Measurements from ENCODE around the gene MAGOHB.
A peak's percentile ranks its signal among the peaks of the same experiment; 100 is the strongest.
"Not testable (repeated sequence)": the region's sequence is repeated elsewhere in the genome, so short reads cannot be mapped to it uniquely, and the experiment has no call there.

Gene MAGOHB

DNA sequence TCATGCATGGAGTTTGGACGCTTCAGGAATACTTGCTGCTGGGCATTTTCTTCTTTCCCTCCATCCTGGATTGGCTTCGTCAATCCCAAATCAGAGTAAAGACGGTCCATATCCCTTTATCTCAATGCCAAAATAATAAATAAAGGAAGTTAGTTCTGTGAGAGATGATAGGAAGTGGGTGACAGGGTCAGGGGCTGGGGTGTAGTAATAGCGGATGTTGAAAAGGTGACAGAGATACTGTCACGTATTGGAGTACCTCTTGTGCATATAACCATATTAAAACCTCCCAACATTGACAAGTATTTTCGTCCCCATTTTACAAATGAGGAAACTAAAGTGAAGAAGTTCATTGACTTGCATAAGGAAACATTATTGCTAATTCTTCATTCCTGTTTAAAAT is 12.4 kb downstream of the MAGOHB start:
- TF ChIP-seq TAF1 (IDR thresholded peaks at IDR 0.05; ENCODE audit: low read depth, low read length): no peak
- TF ChIP-seq POLR2AphosphoS5 (IDR thresholded peaks at IDR 0.05; ENCODE audit: low read depth, low read length): no peak
- no peak for TF ChIP-seq POU2F2 (IDR thresholded peaks at IDR 0.05; ENCODE audit: low read depth, low read length)
- no peak for TF ChIP-seq SPI1 (IDR thresholded peaks at IDR 0.05; ENCODE audit: low read depth, low read length)
- TF ChIP-seq POLR2A (IDR thresholded peaks at IDR 0.05; ENCODE audit: low read depth, low read length): no peak
- no peak for TF ChIP-seq PAX5 (IDR thresholded peaks at IDR 0.05; ENCODE audit: insufficient read depth, low read length, severe bottlenecking)
- no peak for DNase-seq (ENCODE audit: insufficient read length, low spot score)
- FAIRE-seq: no peak

DNA sequence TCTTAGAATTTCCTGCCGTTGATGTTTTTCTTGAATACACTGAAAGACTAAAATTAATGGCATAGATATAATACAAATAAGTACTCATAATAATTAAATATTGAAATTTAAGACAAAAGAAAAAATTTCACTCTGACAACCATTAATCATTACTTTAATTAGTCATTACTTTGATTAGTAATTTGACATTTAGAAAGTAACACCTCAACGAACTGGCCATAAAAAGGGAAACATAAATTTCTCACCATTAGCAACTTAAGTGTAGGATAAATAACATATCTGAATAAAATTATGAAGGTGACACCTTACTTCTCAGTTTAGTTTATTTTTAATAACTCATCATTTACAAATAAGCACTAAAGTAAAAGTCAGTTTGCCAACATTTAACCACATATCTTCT is 17.5 kb downstream of the MAGOHB start:
- TF ChIP-seq PAX5 (IDR thresholded peaks at IDR 0.05; ENCODE audit: insufficient read depth, low read length, severe bottlenecking): no peak
- no peak for TF ChIP-seq TAF1 (IDR thresholded peaks at IDR 0.05; ENCODE audit: low read depth, low read length)
- no peak for TF ChIP-seq POU2F2 (IDR thresholded peaks at IDR 0.05; ENCODE audit: low read depth, low read length)
- TF ChIP-seq POLR2A (IDR thresholded peaks at IDR 0.05; ENCODE audit: low read depth, low read length): no peak
- no peak for TF ChIP-seq SPI1 (IDR thresholded peaks at IDR 0.05; ENCODE audit: low read depth, low read length)
- TF ChIP-seq POLR2AphosphoS5 (IDR thresholded peaks at IDR 0.05; ENCODE audit: low read depth, low read length): no peak
- no peak for FAIRE-seq
- no peak for DNase-seq (ENCODE audit: insufficient read length, low spot score)

DNA sequence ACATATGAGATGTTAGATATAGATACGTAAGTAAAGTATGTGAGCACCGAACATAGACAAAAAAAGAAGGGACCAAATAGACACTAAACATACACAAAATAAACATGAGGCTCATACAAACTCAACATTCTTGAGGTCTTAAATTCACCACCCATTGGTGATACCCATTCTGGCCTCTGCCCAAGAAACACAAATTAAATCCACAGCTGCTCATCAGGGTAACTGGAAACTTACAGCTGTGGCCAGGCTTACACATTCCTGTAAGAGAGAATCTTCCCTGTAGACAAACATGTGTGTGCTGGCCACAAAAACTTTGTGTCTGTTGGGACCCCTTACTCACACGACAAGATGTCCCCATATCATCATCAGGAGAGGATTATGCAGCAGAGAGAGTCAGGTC is 22.4 kb downstream of the MAGOHB start:
- FAIRE-seq (no peak), DNase-seq (ENCODE audit: insufficient read length, low spot score) (no peak)
- TF ChIP-seq POLR2A (IDR thresholded peaks at IDR 0.05; ENCODE audit: low read depth, low read length) (no peak), PAX5 (IDR thresholded peaks at IDR 0.05; ENCODE audit: insufficient read depth, low read length, severe bottlenecking) (no peak), POU2F2 (IDR thresholded peaks at IDR 0.05; ENCODE audit: low read depth, low read length) (no peak), POLR2AphosphoS5 (IDR thresholded peaks at IDR 0.05; ENCODE audit: low read depth, low read length) (no peak), TAF1 (IDR thresholded peaks at IDR 0.05; ENCODE audit: low read depth, low read length) (no peak)

DNA sequence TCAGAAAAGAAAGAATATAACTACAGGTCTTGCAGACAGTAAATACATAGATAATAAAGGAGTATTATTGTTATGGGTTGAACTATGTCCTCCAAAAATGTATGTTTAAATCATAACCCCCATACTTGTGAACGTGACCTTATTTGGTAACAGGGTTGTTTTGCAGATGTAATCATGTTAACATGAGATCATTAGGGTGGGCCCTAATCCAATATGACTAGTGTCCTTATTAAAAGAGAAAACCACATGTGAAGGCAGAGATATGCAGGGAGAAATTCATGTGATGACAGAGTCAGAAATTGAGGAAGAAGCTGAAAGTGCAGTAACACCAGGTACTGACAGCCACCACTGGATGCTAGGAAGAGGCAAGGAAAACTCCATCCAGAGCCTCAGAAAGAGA is 29.0 kb downstream of the MAGOHB start:
- DNase-seq (ENCODE audit: insufficient read length, low spot score) (no peak), FAIRE-seq (peak; percentile 33)
- no peak for TF ChIP-seq POLR2A (IDR thresholded peaks at IDR 0.05; ENCODE audit: low read depth, low read length)
- TF ChIP-seq POLR2AphosphoS5 (IDR thresholded peaks at IDR 0.05; ENCODE audit: low read depth, low read length): no peak
- no peak for TF ChIP-seq POU2F2 (IDR thresholded peaks at IDR 0.05; ENCODE audit: low read depth, low read length)
- TF ChIP-seq SPI1 (IDR thresholded peaks at IDR 0.05; ENCODE audit: low read depth, low read length): no peak
- TF ChIP-seq TAF1 (IDR thresholded peaks at IDR 0.05; ENCODE audit: low read depth, low read length): no peak
- no peak for TF ChIP-seq PAX5 (IDR thresholded peaks at IDR 0.05; ENCODE audit: insufficient read depth, low read length, severe bottlenecking)

DNA sequence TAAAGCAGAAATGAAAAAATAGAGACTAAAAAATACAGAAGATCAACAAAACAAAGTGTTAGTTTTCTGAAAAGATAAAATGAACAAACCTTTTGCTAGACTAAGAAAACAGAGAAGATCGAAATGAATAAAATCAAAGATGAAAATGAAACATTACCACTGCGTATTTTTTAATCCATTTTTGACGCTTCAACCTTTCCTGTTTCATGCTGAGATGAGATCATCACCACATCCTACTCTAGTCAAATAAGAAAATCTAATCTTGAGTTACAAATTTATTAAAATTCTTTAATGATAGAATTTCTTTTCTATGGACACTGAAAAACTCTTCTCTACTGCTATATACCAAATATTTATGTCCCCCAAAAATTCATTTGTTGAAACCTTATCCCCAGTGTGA is 30.7 kb downstream of the MAGOHB start:
- DNase-seq (ENCODE audit: insufficient read length, low spot score): no peak
- no peak for FAIRE-seq
- TF ChIP-seq PAX5 (IDR thresholded peaks at IDR 0.05; ENCODE audit: insufficient read depth, low read length, severe bottlenecking) (no peak), SPI1 (IDR thresholded peaks at IDR 0.05; ENCODE audit: low read depth, low read length) (no peak), POU2F2 (IDR thresholded peaks at IDR 0.05; ENCODE audit: low read depth, low read length) (no peak), POLR2A (IDR thresholded peaks at IDR 0.05; ENCODE audit: low read depth, low read length) (no peak), POLR2AphosphoS5 (IDR thresholded peaks at IDR 0.05; ENCODE audit: low read depth, low read length) (no peak), TAF1 (IDR thresholded peaks at IDR 0.05; ENCODE audit: low read depth, low read length) (no peak)

DNA sequence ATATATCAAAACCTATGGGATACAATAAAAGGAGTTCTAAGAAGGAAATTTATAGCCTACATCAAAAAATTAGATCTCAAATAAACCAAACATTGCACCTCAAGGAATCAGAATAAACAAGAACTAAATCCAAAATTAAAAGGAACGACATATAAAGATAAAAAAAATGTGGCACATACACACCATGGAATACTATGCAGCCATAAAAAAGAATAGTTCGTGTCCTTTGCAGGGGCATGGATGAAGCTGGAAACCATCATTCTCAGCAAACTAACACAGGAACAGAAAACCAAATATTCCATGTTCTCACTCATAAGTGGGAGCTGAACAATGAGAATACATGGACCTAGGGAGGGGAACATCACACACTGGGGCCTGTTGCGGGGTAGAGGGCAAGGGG is 31.3 kb downstream of the MAGOHB start:
- not testable (repeated sequence) for FAIRE-seq; DNase-seq (ENCODE audit: insufficient read length, low spot score)

DNA sequence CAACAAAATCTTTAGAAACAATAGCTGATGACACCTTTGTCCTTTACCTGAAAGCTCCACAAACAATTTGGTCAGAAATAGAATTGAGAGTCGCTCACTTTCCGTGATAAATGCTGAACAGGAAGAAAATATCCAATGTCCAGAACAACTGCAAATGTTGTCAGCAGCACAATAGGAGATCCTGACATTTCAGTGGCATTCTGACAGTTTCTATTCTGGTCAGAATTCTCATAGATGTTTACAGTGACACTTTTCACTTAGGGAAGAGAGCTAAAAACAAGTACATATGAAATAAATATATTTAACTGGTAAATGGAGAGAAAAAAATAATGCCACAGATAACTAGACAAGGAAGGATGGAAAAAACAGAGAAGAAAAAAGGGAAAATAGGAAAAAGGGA is 39.1 kb downstream of the MAGOHB start:
- no peak for DNase-seq (ENCODE audit: insufficient read length, low spot score)
- no peak for FAIRE-seq
- TF ChIP-seq POU2F2 (IDR thresholded peaks at IDR 0.05; ENCODE audit: low read depth, low read length) (no peak), SPI1 (IDR thresholded peaks at IDR 0.05; ENCODE audit: low read depth, low read length) (no peak), PAX5 (IDR thresholded peaks at IDR 0.05; ENCODE audit: insufficient read depth, low read length, severe bottlenecking) (no peak), TAF1 (IDR thresholded peaks at IDR 0.05; ENCODE audit: low read depth, low read length) (no peak), POLR2A (IDR thresholded peaks at IDR 0.05; ENCODE audit: low read depth, low read length) (no peak), POLR2AphosphoS5 (IDR thresholded peaks at IDR 0.05; ENCODE audit: low read depth, low read length) (no peak)

DNA sequence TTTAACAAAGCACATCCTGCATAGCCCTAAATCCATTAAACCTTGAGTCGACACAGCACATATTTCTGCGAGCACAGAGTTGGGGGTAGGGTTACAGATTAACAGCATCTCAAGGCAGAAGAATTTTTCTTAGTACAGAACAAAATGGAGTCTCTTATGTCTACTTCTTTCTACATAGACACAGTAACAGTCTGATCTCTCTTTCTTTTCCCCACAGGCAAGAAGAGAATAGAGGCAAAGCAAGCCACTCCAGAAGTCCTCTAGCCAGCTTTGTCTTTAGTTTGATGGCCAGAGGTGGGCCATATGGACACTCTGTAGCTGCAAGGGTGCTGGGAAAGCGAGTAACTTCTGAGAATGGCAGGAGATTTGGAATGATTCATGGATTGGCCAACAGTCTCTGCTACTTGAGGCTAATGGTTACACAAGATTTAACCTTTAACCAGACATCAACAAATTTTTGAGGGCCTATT is 41.4 kb downstream of the MAGOHB start:
- not testable (repeated sequence) for DNase-seq (ENCODE audit: insufficient read length, low spot score); FAIRE-seq

DNA sequence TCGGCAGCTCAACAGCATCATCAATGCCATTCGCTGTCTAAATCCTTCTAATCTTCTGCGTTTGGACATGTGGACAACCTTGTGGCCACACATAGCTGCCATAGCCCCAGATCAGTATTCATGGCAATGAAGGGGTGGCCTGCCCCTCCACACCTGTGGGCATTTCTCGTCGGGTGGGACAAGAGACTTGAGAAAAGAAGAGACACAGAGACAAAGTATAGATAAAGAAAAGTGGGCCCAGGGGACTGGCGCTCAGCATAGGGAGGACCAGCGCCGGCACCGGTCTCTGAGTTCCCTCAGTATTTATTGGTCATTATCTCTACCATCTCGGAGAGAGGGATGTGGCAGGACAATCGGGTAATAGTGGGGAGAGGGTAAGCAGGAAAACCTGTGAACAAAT is 42.3 kb downstream of the MAGOHB start:
- FAIRE-seq: no peak
- no peak for TF ChIP-seq TAF1 (IDR thresholded peaks at IDR 0.05; ENCODE audit: low read depth, low read length)
- no peak for TF ChIP-seq POU2F2 (IDR thresholded peaks at IDR 0.05; ENCODE audit: low read depth, low read length)
- no peak for TF ChIP-seq SPI1 (IDR thresholded peaks at IDR 0.05; ENCODE audit: low read depth, low read length)
- no peak for TF ChIP-seq POLR2AphosphoS5 (IDR thresholded peaks at IDR 0.05; ENCODE audit: low read depth, low read length)
- TF ChIP-seq POLR2A (IDR thresholded peaks at IDR 0.05; ENCODE audit: low read depth, low read length): no peak
- TF ChIP-seq PAX5 (IDR thresholded peaks at IDR 0.05; ENCODE audit: insufficient read depth, low read length, severe bottlenecking): no peak
- no peak for DNase-seq (ENCODE audit: insufficient read length, low spot score)

DNA sequence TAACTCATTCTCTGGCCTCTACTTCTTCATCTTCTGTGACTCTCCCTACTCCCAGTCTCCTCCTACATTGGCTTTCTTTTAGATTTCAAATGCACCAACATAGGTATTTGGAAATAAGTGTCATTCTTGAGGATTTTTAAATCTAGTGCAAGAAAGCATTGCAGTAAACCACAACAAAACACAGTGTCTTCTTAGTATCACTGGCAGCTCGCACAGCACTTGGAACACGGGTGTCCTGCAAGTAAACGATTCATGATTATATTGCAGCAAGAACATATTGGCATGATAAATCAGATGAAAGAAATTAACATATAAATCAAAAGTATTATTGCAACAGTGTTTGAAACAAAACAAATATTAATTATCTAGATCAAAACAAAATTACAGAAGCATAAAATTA is 45.6 kb downstream of the MAGOHB start:
- DNase-seq (ENCODE audit: insufficient read length, low spot score): no peak
- FAIRE-seq: no peak
- TF ChIP-seq POU2F2 (IDR thresholded peaks at IDR 0.05; ENCODE audit: low read depth, low read length) (no peak), TAF1 (IDR thresholded peaks at IDR 0.05; ENCODE audit: low read depth, low read length) (no peak), POLR2A (IDR thresholded peaks at IDR 0.05; ENCODE audit: low read depth, low read length) (no peak), SPI1 (IDR thresholded peaks at IDR 0.05; ENCODE audit: low read depth, low read length) (no peak), POLR2AphosphoS5 (IDR thresholded peaks at IDR 0.05; ENCODE audit: low read depth, low read length) (no peak), PAX5 (IDR thresholded peaks at IDR 0.05; ENCODE audit: insufficient read depth, low read length, severe bottlenecking) (no peak)

DNA sequence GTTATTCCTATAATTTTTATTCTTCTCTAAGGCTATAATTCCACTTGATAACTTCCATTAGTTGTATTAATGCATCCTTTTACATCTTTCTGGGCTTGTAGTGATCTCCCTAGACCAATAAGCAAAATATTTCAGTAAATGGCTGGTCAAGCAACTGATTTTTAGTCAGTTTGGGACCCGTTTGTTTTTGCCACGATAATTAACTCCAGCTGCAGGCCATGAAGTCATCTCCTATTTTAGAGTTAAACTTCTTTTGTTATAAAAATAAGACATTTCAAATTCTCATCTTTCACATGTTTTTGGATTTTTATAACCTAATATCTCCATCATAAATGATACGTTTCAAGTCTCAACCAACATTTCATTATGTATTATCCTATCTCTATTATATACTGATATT is 49.4 kb downstream of the MAGOHB start:
- no peak for DNase-seq (ENCODE audit: insufficient read length, low spot score)
- TF ChIP-seq TAF1 (IDR thresholded peaks at IDR 0.05; ENCODE audit: low read depth, low read length) (no peak), POU2F2 (IDR thresholded peaks at IDR 0.05; ENCODE audit: low read depth, low read length) (no peak), SPI1 (IDR thresholded peaks at IDR 0.05; ENCODE audit: low read depth, low read length) (no peak), POLR2AphosphoS5 (IDR thresholded peaks at IDR 0.05; ENCODE audit: low read depth, low read length) (no peak), PAX5 (IDR thresholded peaks at IDR 0.05; ENCODE audit: insufficient read depth, low read length, severe bottlenecking) (no peak), POLR2A (IDR thresholded peaks at IDR 0.05; ENCODE audit: low read depth, low read length) (no peak)
- no peak for FAIRE-seq
